HCT116 (cell line): ENCODE measurements around the gene ZNF839. TPM values are rescaled to one million over a fixed set of nuclear protein-coding genes. Genes with fewer than 3 reads are reported as not detected.

Experiments used
- ATAC-seq: fragments of 200-7000 bp; cut with Tn5 transposase; 2 replicates; pipeline ENCODE4 v1.9.1; 2020; ENCODE audit warnings: mild to moderate bottlenecking, moderate library complexity
- BruUV-seq: library from RNA; stranded (reverse); fragments of 400-500 nt; replicated peaks from 2 replicates; lab custom pipeline; 2021; lab: Mats Ljungman, UMichigan
- CTCF ChIA-PET: fragments of 300-600 bp; sonication (Branson Sonifier 250); formaldehyde crosslinking; loops from one replicate; lab custom pipeline; 2021; ENCODE audit warnings: antibody characterized with exemption; lab: Charles Lee
- POLR2A ChIA-PET: fragments of 300-600, 350-600 bp; sonication (Branson Sonifier 250); formaldehyde crosslinking; loops from one replicate; lab custom pipeline; 2021; ENCODE audit warnings: antibody characterized with exemption; lab: Charles Lee
- RAD21 ChIA-PET, 2 experiments: fragments of 300-600 bp; sonication (Branson Sonifier 250); formaldehyde crosslinking; loops; one replicate each; lab custom pipeline; 2023; ENCODE audit warnings: low total read pairs in 2 of 2; ENCODE audit not compliant: uncharacterized antibody in 2 of 2, unreplicated experiment in 2 of 2, low non-redundant PET in 1 of 2; lab: Charles Lee
- DNase-seq: peaks from one replicate; pipeline ENCODE4 v3.0.0-alpha.2; 2010; ENCODE audit warnings: low read depth, low spot score
- H2AFZ ChIP-seq: fragments of 200-600 bp; shearing (Covaris generic), sonication (generic); 2 replicates; pipeline ENCODE4 v1.6.1; 2017; ENCODE audit warnings: low read depth, mixed run types, mixed read lengths, antibody characterized with exemption, low read length; ENCODE audit not compliant: poor library complexity, severe bottlenecking
- H3K27ac ChIP-seq: 2 replicates; pipeline ENCODE4 v1.5.1; 2012; ENCODE audit warnings: low read depth, low read length
- H3K27me3 ChIP-seq: fragments of 200-600 bp; sonication (generic); 2 replicates; pipeline ENCODE4 v1.6.1; 2016; ENCODE audit warnings: mixed run types, low read length, mixed read lengths; ENCODE audit not compliant: insufficient read depth
- H3K36me3 ChIP-seq, 2 experiments: fragments of 200-500 bp in 1 of 2; fragments of 200-600 bp in 1 of 2; sonication (Bioruptor generic) in 1 of 2; sonication (generic) in 1 of 2; 2 replicates each; pipeline versions ENCODE4 v1.5.1 to v1.6.1; 2014 to 2016; ENCODE audit warnings: low read length in 2 of 2, inconsistent platforms in 1 of 2, mixed read lengths in 1 of 2, mixed run types in 1 of 2; ENCODE audit not compliant: insufficient read depth in 2 of 2, control insufficient read depth in 1 of 2
- H3K4me1 ChIP-seq, 2 experiments: fragments of 200-600 bp in 1 of 2; sonication (generic) in 1 of 2; 2 replicates each; pipeline versions ENCODE4 v1.5.1 to v1.6.1; 2012 to 2017; ENCODE audit warnings: low read length in 2 of 2, inconsistent platforms in 1 of 2, mild to moderate bottlenecking in 1 of 2, mixed read lengths in 1 of 2, mixed run types in 1 of 2, moderate library complexity in 1 of 2; ENCODE audit not compliant: insufficient read depth in 2 of 2, control insufficient read depth in 1 of 2
- H3K4me2 ChIP-seq: fragments of 200-600 bp; sonication (generic); 2 replicates; pipeline ENCODE4 v1.6.1; 2017; ENCODE audit warnings: mixed run types, low read length, mixed read lengths
- H3K4me3 ChIP-seq, 2 experiments: fragments of 200-600 bp in 1 of 2; sonication (generic) in 1 of 2; replicated peaks in 1 of 2; 2 replicates each; pipeline ENCODE4 v1.5.1; 2011 to 2016; ENCODE audit warnings: low read length in 2 of 2, control low read depth in 1 of 2, low read depth in 1 of 2, mild to moderate bottlenecking in 1 of 2, mixed read lengths in 1 of 2, mixed run types in 1 of 2
- H3K79me2 ChIP-seq: fragments of 200-600 bp; sonication (generic); 2 replicates; pipeline ENCODE4 v1.6.1; 2017; ENCODE audit warnings: mild to moderate bottlenecking, mixed run types, low read length, moderate library complexity, mixed read lengths; ENCODE audit not compliant: insufficient read depth
- H3K9ac ChIP-seq: fragments of 200-600 bp; sonication (generic); 2 replicates; pipeline ENCODE4 v1.6.1; 2016; ENCODE audit warnings: low read length, mixed read lengths
- H3K9me2 ChIP-seq: fragments of 200-600 bp; sonication (generic), shearing (Covaris generic); 2 replicates; pipeline ENCODE4 v1.6.1; 2017; ENCODE audit warnings: mixed run types, mild to moderate bottlenecking, moderate library complexity; ENCODE audit not compliant: insufficient read depth
- H3K9me3 ChIP-seq, 2 experiments: fragments of 200-500 bp in 1 of 2; fragments of 200-600 bp in 1 of 2; sonication (Bioruptor generic) in 1 of 2; sonication (generic) in 1 of 2; 2 replicates each; pipeline ENCODE4 v1.6.1; 2014 to 2017; ENCODE audit warnings: low read length in 2 of 2, mixed read lengths in 2 of 2, inconsistent platforms in 1 of 2, low read depth in 1 of 2, mild to moderate bottlenecking in 1 of 2, mixed run types in 1 of 2, moderate library complexity in 1 of 2; ENCODE audit not compliant: control insufficient read depth in 1 of 2, insufficient read depth in 1 of 2
- H4K20me1 ChIP-seq: fragments of 200-600 bp; sonication (generic), shearing (Covaris generic); 2 replicates; pipeline ENCODE4 v1.6.1; 2017; ENCODE audit warnings: mixed run types, mild to moderate bottlenecking, moderate library complexity; ENCODE audit not compliant: insufficient read depth
- ATF3 ChIP-seq: IDR thresholded peaks from 2 replicates; pipeline ENCODE4 v1.6.1; 2012
- CBX3 ChIP-seq: IDR thresholded peaks from 2 replicates; pipeline ENCODE4 v1.6.1; 2012; ENCODE audit warnings: low read depth
- CTCF ChIP-seq, 3 experiments: fragments of 200-600 bp in 1 of 3; sonication (generic) in 1 of 3; IDR thresholded peaks in 2 of 3; conservative IDR thresholded peaks in 1 of 3; 2 replicates each; pipeline ENCODE4 v1.5.1; 2012 to 2017; ENCODE audit warnings: low read depth in 2 of 3, low read length in 2 of 3, antibody characterized with exemption in 1 of 3, borderline replicate concordance in 1 of 3, control low read depth in 1 of 3, mild to moderate bottlenecking in 1 of 3, mixed read lengths in 1 of 3, mixed run types in 1 of 3, moderate library complexity in 1 of 3; ENCODE audit not compliant: insufficient read depth in 1 of 3
- EGR1 ChIP-seq: IDR thresholded peaks from 2 replicates; pipeline ENCODE4 v1.6.1; 2012; ENCODE audit warnings: low read depth
- JUND ChIP-seq: IDR thresholded peaks from 2 replicates; pipeline ENCODE4 v1.6.1; 2012
- POLR2AphosphoS5 ChIP-seq: IDR thresholded peaks from 2 replicates; pipeline ENCODE4 v1.6.1; 2011; ENCODE audit warnings: mild to moderate bottlenecking, low read depth, low read length, moderate library complexity
- SP1 ChIP-seq: IDR thresholded peaks from 2 replicates; pipeline ENCODE4 v1.6.1; 2012; ENCODE audit warnings: low read depth
- SRF ChIP-seq: IDR thresholded peaks from 2 replicates; pipeline ENCODE4 v1.6.1; 2012; ENCODE audit warnings: low read depth
- TCF7L2 ChIP-seq: IDR thresholded peaks from 2 replicates; pipeline ENCODE4 v1.7.0; 2011; ENCODE audit warnings: borderline replicate concordance, inconsistent platforms; ENCODE audit not compliant: insufficient read depth, insufficient read length; ENCODE audit errors: extremely low read depth
- intact Hi-C: fragments of 100-400 bp; cut with micrococcal nuclease; formaldehyde crosslinking; loops from 2 replicates; pipeline ENCODE4 v1.10.0; 2022
- total RNA-seq: library from RNA; stranded (reverse); gene quantifications from one replicate; pipeline ENCODE4 v1.2.1, GENCODE V29; 2021; ENCODE audit not compliant: unreplicated experiment
- TF ChIP-seq, protein P1 (sequence below): IDR thresholded peaks from 2 replicates; pipeline ENCODE4 v1.6.1; 2012; ENCODE audit warnings: low read depth
- TF ChIP-seq, protein P2 (sequence below): IDR thresholded peaks from 2 replicates; pipeline ENCODE4 v1.6.1; 2012

ZNF839 gene
- total RNA-seq, 1 experiment from 2014 or later, result 17.7 TPM

GRCh38 chr14:102333390-102333789 is 13.8 kb downstream of the ZNF839 start:
- ChIA-PET RAD21 (no interaction called here), POLR2A (no interaction called here)
- H3K27ac ChIP-seq, result no peak overlapping the region

DNA sequence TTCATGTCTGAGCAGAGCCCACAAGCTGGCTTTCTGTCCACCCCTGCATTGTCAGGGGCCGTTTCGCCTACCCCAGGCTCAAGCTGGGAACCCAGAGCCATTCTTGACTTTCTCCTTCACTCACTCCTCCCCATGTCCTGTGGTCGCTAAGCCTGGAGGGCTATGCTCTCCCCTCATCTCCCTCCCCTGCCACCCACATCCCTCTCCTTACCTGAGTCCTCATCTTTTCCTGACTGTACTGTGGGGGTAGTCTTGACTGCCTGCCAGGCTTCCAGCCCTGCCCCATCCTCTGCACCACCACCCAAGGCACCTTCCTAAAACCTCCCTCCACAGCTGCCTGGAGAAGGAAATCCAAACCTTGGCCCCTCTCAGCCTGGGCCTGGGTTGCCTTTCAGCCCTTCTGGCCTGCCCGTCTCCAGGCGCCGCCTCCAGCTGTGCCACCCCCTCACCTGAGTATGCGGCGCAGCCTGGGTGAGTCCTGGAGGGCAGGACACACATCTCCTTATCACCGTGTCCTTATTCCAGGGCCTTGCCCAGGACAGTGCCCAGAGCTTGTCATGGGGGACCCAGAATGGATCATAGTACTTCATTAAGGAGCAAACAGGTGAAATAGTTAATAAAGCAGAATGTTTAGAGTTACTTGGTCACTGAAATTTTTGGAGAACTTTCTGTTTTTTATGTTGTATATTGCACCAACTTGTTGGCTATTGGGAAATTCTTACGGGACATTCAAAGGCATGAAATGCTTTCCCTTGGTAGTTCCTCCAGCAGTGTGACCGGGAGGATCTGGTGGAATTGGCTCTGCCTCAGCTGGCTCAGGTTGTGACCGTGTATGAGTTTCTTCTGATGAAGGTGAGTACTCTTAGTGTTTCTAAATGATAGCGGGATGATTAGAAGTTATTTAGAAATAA is 14.5 kb downstream of the ZNF839 start:
- Histone ChIP-seq H3K9me2 (no peaks in the 10 kb centered on the region), H3K4me3 (no peak overlapping the region), H3K9me3 (no peaks in the 10 kb centered on the region), H4K20me1 (no peaks in the 10 kb centered on the region), H3K36me3 (peaks cover 10 to 14% of the 10 kb centered on the region in 2 experiments; a peak in 3 of 4 replicates), H3K4me2 (no peak overlapping the region), H2AFZ (no peak overlapping the region), H3K9ac (no peak overlapping the region), H3K79me2 (no peaks in the 10 kb centered on the region), H3K27ac (no peak overlapping the region), H3K27me3 (no peaks in the 10 kb centered on the region), H3K4me1 (no peaks in the 10 kb centered on the region)
- DNase-seq (no peak), ATAC-seq (no peak; the same call in 1 of the 2 replicates)
- POLR2A ChIA-PET, result no interaction called here
- BruUV-seq, result no TSS peak
- CTCF ChIA-PET, result no interaction called here
- intact Hi-C loops, result no loop called here
- RAD21 ChIA-PET, result no interaction called here
- TF ChIP-seq POLR2AphosphoS5, result no peak
- TF ChIP-seq JUND, result no peak
- TF ChIP-seq SP1, result no peak
- TF ChIP-seq ATF3, result no peak
- TF ChIP-seq, protein P1, sequence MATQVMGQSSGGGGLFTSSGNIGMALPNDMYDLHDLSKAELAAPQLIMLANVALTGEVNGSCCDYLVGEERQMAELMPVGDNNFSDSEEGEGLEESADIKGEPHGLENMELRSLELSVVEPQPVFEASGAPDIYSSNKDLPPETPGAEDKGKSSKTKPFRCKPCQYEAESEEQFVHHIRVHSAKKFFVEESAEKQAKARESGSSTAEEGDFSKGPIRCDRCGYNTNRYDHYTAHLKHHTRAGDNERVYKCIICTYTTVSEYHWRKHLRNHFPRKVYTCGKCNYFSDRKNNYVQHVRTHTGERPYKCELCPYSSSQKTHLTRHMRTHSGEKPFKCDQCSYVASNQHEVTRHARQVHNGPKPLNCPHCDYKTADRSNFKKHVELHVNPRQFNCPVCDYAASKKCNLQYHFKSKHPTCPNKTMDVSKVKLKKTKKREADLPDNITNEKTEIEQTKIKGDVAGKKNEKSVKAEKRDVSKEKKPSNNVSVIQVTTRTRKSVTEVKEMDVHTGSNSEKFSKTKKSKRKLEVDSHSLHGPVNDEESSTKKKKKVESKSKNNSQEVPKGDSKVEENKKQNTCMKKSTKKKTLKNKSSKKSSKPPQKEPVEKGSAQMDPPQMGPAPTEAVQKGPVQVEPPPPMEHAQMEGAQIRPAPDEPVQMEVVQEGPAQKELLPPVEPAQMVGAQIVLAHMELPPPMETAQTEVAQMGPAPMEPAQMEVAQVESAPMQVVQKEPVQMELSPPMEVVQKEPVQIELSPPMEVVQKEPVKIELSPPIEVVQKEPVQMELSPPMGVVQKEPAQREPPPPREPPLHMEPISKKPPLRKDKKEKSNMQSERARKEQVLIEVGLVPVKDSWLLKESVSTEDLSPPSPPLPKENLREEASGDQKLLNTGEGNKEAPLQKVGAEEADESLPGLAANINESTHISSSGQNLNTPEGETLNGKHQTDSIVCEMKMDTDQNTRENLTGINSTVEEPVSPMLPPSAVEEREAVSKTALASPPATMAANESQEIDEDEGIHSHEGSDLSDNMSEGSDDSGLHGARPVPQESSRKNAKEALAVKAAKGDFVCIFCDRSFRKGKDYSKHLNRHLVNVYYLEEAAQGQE, result no peak
- no peak for TF ChIP-seq SRF
- no peak for TF ChIP-seq TCF7L2
- TF ChIP-seq, protein P2, sequence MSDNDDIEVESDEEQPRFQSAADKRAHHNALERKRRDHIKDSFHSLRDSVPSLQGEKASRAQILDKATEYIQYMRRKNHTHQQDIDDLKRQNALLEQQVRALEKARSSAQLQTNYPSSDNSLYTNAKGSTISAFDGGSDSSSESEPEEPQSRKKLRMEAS, result no peak
- no peak for TF ChIP-seq EGR1
- TF ChIP-seq CTCF (IDR thresholded peaks at IDR 0.05 in 2 of 3, conservative IDR thresholded peaks at IDR 0.05 in 1 of 3; ENCODE audit: borderline replicate concordance in 1 of 3, insufficient read depth in 1 of 3, low read depth in 2 of 3, low read length in 2 of 3), result no peak
- no peak for TF ChIP-seq CBX3

More at GRCh38 chr14:102333390-102333789, 13.8 kb downstream of the ZNF839 start:
- no peaks in the 10 kb centered on the region for H3K4me1 ChIP-seq
- H2AFZ ChIP-seq, result no peak overlapping the region
- no peaks in the 10 kb centered on the region for H4K20me1 ChIP-seq
- H3K9me2 ChIP-seq, result no peaks in the 10 kb centered on the region
- intact Hi-C loops, result no loop called here
- no peaks in the 10 kb centered on the region for H3K27me3 ChIP-seq
- CTCF ChIA-PET, result no interaction called here
- TF ChIP-seq ATF3, result no peak
- no peak overlapping the region for H3K4me3 ChIP-seq
- no peaks in the 10 kb centered on the region for H3K79me2 ChIP-seq
- no TSS peak for BruUV-seq
- ATAC-seq, result no peak
- DNase-seq, result no peak
- no peaks in the 10 kb centered on the region for H3K9me3 ChIP-seq
- no peak overlapping the region for H3K4me2 ChIP-seq
- peaks cover 10 to 14% of the 10 kb centered on the region in 2 experiments; a peak in 3 of 4 replicates for H3K36me3 ChIP-seq
- no peak overlapping the region for H3K9ac ChIP-seq
